Activated CD4-positive, alpha-beta T cell treated with anti-CD3 and anti-CD28 coated beads, Interleukin-2, Interleukin-6, amounts not matched to agents 100 ng/mL and 50 ng/mL, durations not matched to agents 16 hours and 8 hours (primary cell): ENCODE results near the gene EVPLL.
"Not testable (repeated sequence)": the region's sequence is repeated elsewhere in the genome, so short reads cannot be mapped to it uniquely, and the experiment has no call there.

Experiments
- DNase-seq: peaks from one replicate; pipeline ENCODE4 v3.0.0-alpha.2; 2020

EVPLL gene

DNA sequence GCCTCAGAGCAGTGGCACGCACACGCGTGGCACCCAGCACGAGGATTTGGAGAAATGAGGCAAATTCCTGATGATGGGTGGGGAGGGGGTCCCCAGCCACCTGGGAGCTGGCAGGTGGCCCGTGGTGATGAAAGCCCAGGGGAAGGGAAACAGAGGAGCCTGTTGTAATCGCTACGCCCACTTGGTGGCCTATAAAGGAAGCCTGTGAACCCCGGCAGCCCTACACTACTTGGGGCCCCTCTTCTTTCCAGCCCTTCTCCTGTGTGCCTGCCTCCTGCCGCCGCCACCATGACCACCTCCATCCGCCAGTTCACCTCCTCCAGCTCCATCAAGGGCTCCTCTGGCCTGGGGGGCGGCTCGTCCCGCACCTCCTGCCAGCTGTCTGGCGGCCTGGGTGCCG lies 49.1 kb downstream of the EVPLL start:
- DNase-seq: not testable (repeated sequence)

GRCh38 chr17:18432206-18432605 lies 54.6 kb downstream of the EVPLL start:
- DNase-seq: not testable (repeated sequence)
